Islet precursor cell (in vitro differentiated cells): ENCODE results near the gene PPM1M.

ENCODE experiments used
- DNase-seq: peaks from one replicate; pipeline ENCODE4 v3.0.0-alpha.2; 2018

PPM1M gene

GRCh38 chr3:52231502-52232278 lies 13.9 kb upstream of the PPM1M start:
- DNase-seq: peak; percentile 80

- DNase-seq: no peak
Measured at GRCh38 chr3:52232279-52233107, 13.1 kb upstream of the PPM1M start.

- DNase-seq: no peak
Measured at GRCh38 chr3:52233108-52233591, 12.4 kb upstream of the PPM1M start.

GRCh38 chr3:52233968-52234367 lies 11.6 kb upstream of the PPM1M start:
- no peak for DNase-seq

GRCh38 chr3:52234516-52235447 lies 10.8 kb upstream of the PPM1M start:
- no peak for DNase-seq

GRCh38 chr3:52236424-52236886 lies 9.1 kb upstream of the PPM1M start:
- no peak for DNase-seq

- DNase-seq: no peak
Measured at GRCh38 chr3:52237006-52237656, 8.4 kb upstream of the PPM1M start.

- peak; percentile 91 for DNase-seq
Measured at GRCh38 chr3:52237657-52238172, 7.8 kb upstream of the PPM1M start.

- DNase-seq: no peak
Measured at GRCh38 chr3:52238193-52238760, 7.3 kb upstream of the PPM1M start.

GRCh38 chr3:52238761-52239701 lies 6.5 kb upstream of the PPM1M start, which contains the start of gene TWF2:
Gene TWF2 (minus strand): TSS chr3:52239158. CDS start chr3:52239016, 142 bp downstream.
- peak; percentile 93 for DNase-seq

- DNase-seq: peak; percentile 76
Measured at GRCh38 chr3:52240059-52240885, 5.3 kb upstream of the PPM1M start.

- no peak for DNase-seq
Measured at GRCh38 chr3:52240886-52241370, 4.6 kb upstream of the PPM1M start.

- no peak for DNase-seq
Measured at GRCh38 chr3:52242039-52242438, 3.5 kb upstream of the PPM1M start.

GRCh38 chr3:52243791-52244628 lies 1.5 kb upstream of the PPM1M start:
- DNase-seq: peak; percentile 87

GRCh38 chr3:52246264-52246620 lies 683 bp downstream of the PPM1M start:
- no peak for DNase-seq

- DNase-seq: no peak
Measured at GRCh38 chr3:52246728-52247408, 1.3 kb downstream of the PPM1M start.

- no peak for DNase-seq
Measured at GRCh38 chr3:52247409-52248164, 2.0 kb downstream of the PPM1M start.
